H9 (cell line): ENCODE measurements around the gene ABHD16A. TPM values are rescaled to one million over a fixed set of nuclear protein-coding genes. Genes with fewer than 3 reads are reported as not detected.
A peak's percentile ranks its signal among the peaks of the same experiment; 100 is the strongest.

Experiments
- DNase-seq: peaks from one replicate; pipeline ENCODE4 v3.0.0-alpha.2; 2017
- H2AFZ ChIP-seq: one replicate; pipeline ENCODE4 v1.6.1; 2013; ENCODE audit warnings: mild to moderate bottlenecking, low read length, control low read depth, moderate library complexity
- H2AK5ac ChIP-seq: 2 replicates; pipeline ENCODE4 v1.6.1; 2013; ENCODE audit warnings: low read length, control low read depth, mixed read lengths; ENCODE audit not compliant: insufficient read length
- H2BK120ac ChIP-seq: one replicate; pipeline ENCODE4 v1.6.1; 2013; ENCODE audit warnings: low read depth, mild to moderate bottlenecking, low read length, control low read depth, inconsistent platforms; ENCODE audit not compliant: poor library complexity, severe bottlenecking
- H2BK12ac ChIP-seq: 2 replicates; pipeline ENCODE4 v1.6.1; 2013; ENCODE audit warnings: low read length, control low read depth, mixed read lengths, low read depth; ENCODE audit not compliant: insufficient read length
- H2BK15ac ChIP-seq: 2 replicates; pipeline ENCODE4 v1.6.1; 2013; ENCODE audit warnings: low read depth, low read length, control low read depth
- H2BK20ac ChIP-seq: one replicate; pipeline ENCODE4 v1.6.1; 2013; ENCODE audit warnings: low read depth, mild to moderate bottlenecking, low read length, control low read depth, inconsistent platforms; ENCODE audit not compliant: poor library complexity, severe bottlenecking
- H2BK5ac ChIP-seq: 2 replicates; pipeline ENCODE4 v1.6.1; 2013; ENCODE audit warnings: low read length, control low read depth, mixed read lengths; ENCODE audit not compliant: insufficient read length
- H3K14ac ChIP-seq: 2 replicates; pipeline ENCODE4 v1.6.1; 2013; ENCODE audit warnings: low read length, control low read depth; ENCODE audit not compliant: insufficient read depth
- H3K18ac ChIP-seq: 2 replicates; pipeline ENCODE4 v1.6.1; 2013; ENCODE audit warnings: low read depth, mild to moderate bottlenecking, mixed read lengths, low read length, control low read depth; ENCODE audit not compliant: insufficient read length
- H3K23ac ChIP-seq: 2 replicates; pipeline ENCODE4 v1.6.1; 2013; ENCODE audit warnings: low read length, control low read depth, mixed read lengths, low read depth; ENCODE audit not compliant: insufficient read length
- H3K23me2 ChIP-seq: 2 replicates; pipeline ENCODE4 v1.6.1; 2013; ENCODE audit warnings: low read depth, mild to moderate bottlenecking, mixed read lengths, low read length, control low read depth; ENCODE audit not compliant: insufficient read length, poor library complexity, severe bottlenecking
- H3K27ac ChIP-seq: 2 replicates; pipeline ENCODE4 v1.5.1; 2013; ENCODE audit warnings: low read length, control low read depth, mixed read lengths, low read depth; ENCODE audit not compliant: insufficient read length
- H3K27me3 ChIP-seq: 2 replicates; pipeline ENCODE4 v1.6.1; 2013; ENCODE audit warnings: low read length, control low read depth, inconsistent platforms; ENCODE audit not compliant: insufficient read depth
- H3K4ac ChIP-seq: 2 replicates; pipeline ENCODE4 v1.6.1; 2013; ENCODE audit warnings: low read depth, mild to moderate bottlenecking, control low read depth, inconsistent platforms, low read length, moderate library complexity
- H3K4me1 ChIP-seq: 2 replicates; pipeline ENCODE4 v1.6.1; 2013; ENCODE audit warnings: low read length, control low read depth, inconsistent platforms; ENCODE audit not compliant: insufficient read depth
- H3K4me2 ChIP-seq: 2 replicates; pipeline ENCODE4 v1.6.1; 2013; ENCODE audit warnings: low read length, control low read depth, mixed read lengths; ENCODE audit not compliant: insufficient read length, insufficient read depth
- H3K56ac ChIP-seq: 2 replicates; pipeline ENCODE4 v1.6.1; 2013; ENCODE audit warnings: low read depth, mild to moderate bottlenecking, mixed read lengths, low read length, control low read depth; ENCODE audit not compliant: insufficient read length
- H3K79me1 ChIP-seq: 2 replicates; pipeline ENCODE4 v1.6.1; 2013; ENCODE audit warnings: low read depth, mild to moderate bottlenecking, moderate library complexity, low read length, control low read depth, inconsistent platforms; ENCODE audit not compliant: insufficient read depth, poor library complexity, severe bottlenecking
- H3K79me2 ChIP-seq: 2 replicates; pipeline ENCODE4 v1.6.1; 2013; ENCODE audit warnings: low read length, control low read depth, inconsistent platforms; ENCODE audit not compliant: insufficient read depth
- H3K9ac ChIP-seq: 2 replicates; pipeline ENCODE4 v1.6.1; 2013; ENCODE audit warnings: low read length, control low read depth, mixed read lengths; ENCODE audit not compliant: insufficient read length; ENCODE audit errors: extremely low read depth
- H3K9me3 ChIP-seq: one replicate; pipeline ENCODE4 v1.6.1; 2013; ENCODE audit warnings: low read depth, low read length, inconsistent platforms; ENCODE audit not compliant: control insufficient read depth
- H3T11ph ChIP-seq: one replicate; pipeline ENCODE4 v1.6.1; 2013; ENCODE audit warnings: mild to moderate bottlenecking, low read length, control low read depth, inconsistent platforms
- H4K20me1 ChIP-seq: one replicate; pipeline ENCODE4 v1.6.1; 2013; ENCODE audit not compliant: control insufficient read depth, insufficient read length, insufficient read depth
- H4K5ac ChIP-seq: 2 replicates; pipeline ENCODE4 v1.6.1; 2013; ENCODE audit warnings: low read depth, mild to moderate bottlenecking, mixed read lengths, low read length, control low read depth; ENCODE audit not compliant: insufficient read length
- H4K8ac ChIP-seq: replicated peaks from 2 replicates; pipeline ENCODE4 v1.6.1; 2013; ENCODE audit warnings: low read length, control low read depth, mixed read lengths, low read depth; ENCODE audit not compliant: insufficient read length
- H4K91ac ChIP-seq: 2 replicates; pipeline ENCODE4 v1.6.1; 2013; ENCODE audit warnings: low read depth, mild to moderate bottlenecking, moderate library complexity, mixed read lengths, low read length, control low read depth; ENCODE audit not compliant: insufficient read length
- H3K27ac Mint-ChIP-seq, 3 experiments: 2 replicates in 2 of 3; 3 replicates in 1 of 3; pipeline ENCODE4 v1.8.0; 2020 to 2021; ENCODE audit warnings: mixed read lengths in 3 of 3, mild to moderate bottlenecking in 1 of 3, moderate library complexity in 1 of 3
- H3K27me3 Mint-ChIP-seq: 2 replicates; pipeline ENCODE4 v1.8.0; 2021; ENCODE audit warnings: low read depth, mild to moderate bottlenecking, moderate library complexity, mixed read lengths
- H3K36me3 Mint-ChIP-seq, 3 experiments: 2 replicates in 2 of 3; 3 replicates in 1 of 3; pipeline ENCODE4 v1.8.0; 2020 to 2021; ENCODE audit warnings: low read depth in 3 of 3, mixed read lengths in 3 of 3; ENCODE audit not compliant: insufficient read depth in 1 of 3
- H3K4me1 Mint-ChIP-seq, 2 experiments: 2 replicates each; pipeline ENCODE4 v1.8.0; 2020; ENCODE audit warnings: mixed read lengths in 2 of 2
- H3K4me3 Mint-ChIP-seq, 2 experiments: 2 replicates in 1 of 2; 3 replicates in 1 of 2; pipeline ENCODE4 v1.8.0; 2020 to 2021; ENCODE audit warnings: mild to moderate bottlenecking in 2 of 2, mixed read lengths in 2 of 2, moderate library complexity in 1 of 2
- H3K9me3 Mint-ChIP-seq, 2 experiments: 2 replicates in 1 of 2; 3 replicates in 1 of 2; pipeline ENCODE4 v1.8.0; 2020; ENCODE audit warnings: mild to moderate bottlenecking in 2 of 2, mixed read lengths in 2 of 2, moderate library complexity in 1 of 2
- CTCF ChIP-seq: fragments of 200-600 bp; sonication (generic); conservative IDR thresholded peaks from 3 replicates; pipeline ENCODE4 v1.8.0; 2021; ENCODE audit warnings: antibody characterized with exemption, mild to moderate bottlenecking
- WGBS: extraction: QIAGEN DNeasy Blood & Tissue Kit; methylation state at CpG from one replicate; pipeline ENCODE4 v1.1.7; 2013; ENCODE audit warnings: missing lambda C conversion rate, low lambda C conversion rate, mixed read lengths; ENCODE audit not compliant: insufficient read length; ENCODE audit errors: extremely low coverage; 5-methylcytosine and 5-hydroxymethylcytosine counted together
- total RNA-seq: library from RNA; stranded (reverse); gene quantifications from 2 replicates; pipeline ENCODE4 v1.2.1, GENCODE V29; 2021

The ABHD16A gene
- total RNA-seq, 1 experiment from 2014 or later = 34.4 TPM

- Histone ChIP-seq H4K8ac (no peak overlapping the region), H3K18ac (peak overlapping the region; percentile 37), H2AFZ (no peak overlapping the region), H2AK5ac (no peak overlapping the region), H3K9me3 (no peaks in the 10 kb centered on the region), H3T11ph (no peak overlapping the region), H3K79me2 (peaks cover 4% of the 10 kb centered on the region; the same call in 1 of the 2 replicates), H2BK20ac (no peak overlapping the region), H2BK15ac (no peak overlapping the region), H2BK12ac (no peak overlapping the region), H3K9ac (peak overlapping the region; percentile 91), H2BK5ac (no peak overlapping the region), H3K27me3 (no peaks in the 10 kb centered on the region), H3K4ac (no peak overlapping the region), H3K23ac (no peak overlapping the region), H3K79me1 (peaks cover 15% of the 10 kb centered on the region), H4K5ac (no peak overlapping the region), H3K23me2 (peaks cover 14% of the 10 kb centered on the region), H3K56ac (no peak overlapping the region), H3K4me1 (no peaks in the 10 kb centered on the region), H2BK120ac (no peak overlapping the region), H3K14ac (peak overlapping the region; percentile 90), H3K27ac (no peak overlapping the region), H3K4me2 (peak overlapping the region; percentile 73), H4K91ac (no peak overlapping the region), H4K20me1 (no peaks in the 10 kb centered on the region)
- H3K4me1 Mint-ChIP-seq = peaks cover 37 to 43% of the 10 kb centered on the region in 2 experiments
- no peak for DNase-seq
- TF ChIP-seq CTCF = no peak
- H3K9me3 Mint-ChIP-seq = no peaks in the 10 kb centered on the region
- peak overlapping the region; percentile 87 to 92 for H3K4me3 Mint-ChIP-seq
- WGBS = no CpG with 5 or more reads among the region's 13 CpGs
- H3K27me3 Mint-ChIP-seq = no peaks in the 10 kb centered on the region; the same call in 1 of the 2 replicates
- peak overlapping the region; percentile 52 to 94 (median 82); a peak in 6 of 7 replicates for H3K27ac Mint-ChIP-seq
- peaks cover 23 to 48% (median 42%) of the 10 kb centered on the region in 3 experiments for H3K36me3 Mint-ChIP-seq
Measured at GRCh38 chr6:31659649-31660380, 43.3 kb downstream of the ABHD16A start.
